Parathyroid adenoma (tissue), 2 donors: Measurements from ENCODE around the gene RPL3.

Experiments
- H2AFZ ChIP-seq: fragments of 300-600 bp; sonication (generic); one replicate; pipeline ENCODE4 v1.7.0; 2017; ENCODE audit warnings: antibody characterized with exemption, mild to moderate bottlenecking
- H3K27ac ChIP-seq: fragments of 300-600 bp; sonication (generic); one replicate; pipeline ENCODE4 v1.7.0; 2017
- H3K27me3 ChIP-seq: fragments of 300-600 bp; sonication (generic); one replicate; pipeline ENCODE4 v1.7.0; 2017; ENCODE audit warnings: low read length; ENCODE audit not compliant: control insufficient read depth, insufficient read depth
- H3K36me3 ChIP-seq: fragments of 300-600 bp; sonication (generic); one replicate; pipeline ENCODE4 v1.7.0; 2017; ENCODE audit warnings: low read length; ENCODE audit not compliant: control insufficient read depth, insufficient read depth
- H3K4me1 ChIP-seq: fragments of 300-600 bp; sonication (generic); one replicate; pipeline ENCODE4 v1.7.0; 2017; ENCODE audit warnings: control low read depth
- H3K4me2 ChIP-seq: fragments of 300-600 bp; sonication (generic); one replicate; pipeline ENCODE4 v1.7.0; 2017; ENCODE audit warnings: low read length
- H3K4me3 ChIP-seq: fragments of 300-600 bp; sonication (generic); one replicate; pipeline ENCODE4 v1.7.0; 2017; ENCODE audit warnings: low read depth, low read length
- H3K79me2 ChIP-seq: fragments of 300-600 bp; sonication (generic); one replicate; pipeline ENCODE4 v1.7.0; 2017; ENCODE audit warnings: control low read depth
- H3K9ac ChIP-seq: fragments of 300-600 bp; sonication (generic); one replicate; pipeline ENCODE4 v1.7.0; 2017; ENCODE audit warnings: mild to moderate bottlenecking
- H3K9me3 ChIP-seq: fragments of 300-600 bp; sonication (generic); one replicate; pipeline ENCODE4 v1.7.0; 2017; ENCODE audit warnings: low read length; ENCODE audit not compliant: control insufficient read depth
- TF ChIP-seq, protein P1 (sequence below): fragments of 300-600 bp; sonication (generic); IDR thresholded peaks from one replicate; pipeline ENCODE4 v1.7.0; 2017; ENCODE audit warnings: antibody characterized with exemption, mild to moderate bottlenecking
- donor health status: primary hyperparathyroidism.

The RPL3 gene

DNA sequence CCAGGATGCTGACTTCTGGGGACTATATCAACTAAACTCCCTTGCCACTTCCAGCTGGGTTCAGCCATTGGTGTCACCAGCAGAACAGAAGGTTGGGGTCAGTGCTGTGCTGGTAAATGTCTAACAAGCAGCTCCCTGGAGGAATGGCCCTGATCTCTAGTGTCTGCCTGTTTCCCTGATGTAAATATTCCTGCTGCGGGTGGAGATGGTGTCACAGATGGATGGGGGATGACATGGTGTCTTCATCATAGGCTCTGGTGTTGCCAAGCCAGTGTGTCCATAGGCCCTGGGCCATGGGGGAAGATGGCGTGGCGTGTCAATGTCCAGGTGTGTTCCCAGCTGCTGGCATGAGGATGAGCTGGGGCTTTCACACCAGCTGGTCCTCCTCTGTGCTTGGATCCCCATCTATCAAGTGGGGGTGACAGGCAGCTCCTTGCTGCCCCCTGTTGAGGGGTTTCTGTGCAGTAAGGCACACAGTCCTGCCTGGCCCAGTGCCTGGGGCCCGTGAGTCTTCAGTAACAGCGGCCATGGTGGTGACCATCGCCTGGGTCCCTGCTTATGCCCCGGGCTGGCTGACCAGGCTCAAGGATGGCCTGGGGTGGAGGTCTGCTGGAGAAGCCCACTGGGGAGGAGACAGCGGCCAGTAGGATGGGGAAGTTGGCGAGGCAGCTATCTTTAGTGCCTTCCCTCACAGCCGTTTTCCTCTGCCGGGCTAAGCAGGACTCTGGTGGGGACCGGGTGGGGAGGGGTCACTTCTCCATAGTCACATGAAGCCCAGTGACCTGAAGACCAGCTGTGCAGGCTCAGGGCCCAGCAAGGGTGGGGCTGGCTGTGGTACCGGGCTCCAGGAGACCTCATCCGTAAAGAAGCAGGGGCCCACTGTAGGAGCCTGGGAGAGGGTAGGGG is 12.7 kb downstream of the RPL3 start:
- Histone ChIP-seq H3K27me3 (no peaks in the 10 kb centered on the region), H3K4me1 (peaks cover 5% of the 10 kb centered on the region), H3K4me3 (no peak overlapping the region), H3K79me2 (no peaks in the 10 kb centered on the region), H3K27ac (no peak overlapping the region), H2AFZ (no peak overlapping the region), H3K9ac (no peak overlapping the region), H3K36me3 (no peaks in the 10 kb centered on the region), H3K4me2 (no peak overlapping the region), H3K9me3 (no peaks in the 10 kb centered on the region)
- TF ChIP-seq, protein P1, sequence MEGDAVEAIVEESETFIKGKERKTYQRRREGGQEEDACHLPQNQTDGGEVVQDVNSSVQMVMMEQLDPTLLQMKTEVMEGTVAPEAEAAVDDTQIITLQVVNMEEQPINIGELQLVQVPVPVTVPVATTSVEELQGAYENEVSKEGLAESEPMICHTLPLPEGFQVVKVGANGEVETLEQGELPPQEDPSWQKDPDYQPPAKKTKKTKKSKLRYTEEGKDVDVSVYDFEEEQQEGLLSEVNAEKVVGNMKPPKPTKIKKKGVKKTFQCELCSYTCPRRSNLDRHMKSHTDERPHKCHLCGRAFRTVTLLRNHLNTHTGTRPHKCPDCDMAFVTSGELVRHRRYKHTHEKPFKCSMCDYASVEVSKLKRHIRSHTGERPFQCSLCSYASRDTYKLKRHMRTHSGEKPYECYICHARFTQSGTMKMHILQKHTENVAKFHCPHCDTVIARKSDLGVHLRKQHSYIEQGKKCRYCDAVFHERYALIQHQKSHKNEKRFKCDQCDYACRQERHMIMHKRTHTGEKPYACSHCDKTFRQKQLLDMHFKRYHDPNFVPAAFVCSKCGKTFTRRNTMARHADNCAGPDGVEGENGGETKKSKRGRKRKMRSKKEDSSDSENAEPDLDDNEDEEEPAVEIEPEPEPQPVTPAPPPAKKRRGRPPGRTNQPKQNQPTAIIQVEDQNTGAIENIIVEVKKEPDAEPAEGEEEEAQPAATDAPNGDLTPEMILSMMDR = no peak

GRCh38 chr22:39303892-39304671 is 15.3 kb downstream of the RPL3 start:
- Histone ChIP-seq H3K27ac (no peak overlapping the region), H3K4me1 (peaks cover 3% of the 10 kb centered on the region), H3K9me3 (no peaks in the 10 kb centered on the region), H3K4me2 (no peak overlapping the region), H3K9ac (no peak overlapping the region), H2AFZ (no peak overlapping the region), H3K27me3 (no peaks in the 10 kb centered on the region), H3K36me3 (no peaks in the 10 kb centered on the region), H3K79me2 (no peaks in the 10 kb centered on the region), H3K4me3 (no peak overlapping the region)
- TF ChIP-seq, protein P1 = no peak

- H3K27me3 ChIP-seq = no peaks in the 10 kb centered on the region
- TF ChIP-seq, protein P1 = no peak
These were observed 16.1 kb downstream of the RPL3 start for GRCh38 chr22:39303358-39303757.

DNA sequence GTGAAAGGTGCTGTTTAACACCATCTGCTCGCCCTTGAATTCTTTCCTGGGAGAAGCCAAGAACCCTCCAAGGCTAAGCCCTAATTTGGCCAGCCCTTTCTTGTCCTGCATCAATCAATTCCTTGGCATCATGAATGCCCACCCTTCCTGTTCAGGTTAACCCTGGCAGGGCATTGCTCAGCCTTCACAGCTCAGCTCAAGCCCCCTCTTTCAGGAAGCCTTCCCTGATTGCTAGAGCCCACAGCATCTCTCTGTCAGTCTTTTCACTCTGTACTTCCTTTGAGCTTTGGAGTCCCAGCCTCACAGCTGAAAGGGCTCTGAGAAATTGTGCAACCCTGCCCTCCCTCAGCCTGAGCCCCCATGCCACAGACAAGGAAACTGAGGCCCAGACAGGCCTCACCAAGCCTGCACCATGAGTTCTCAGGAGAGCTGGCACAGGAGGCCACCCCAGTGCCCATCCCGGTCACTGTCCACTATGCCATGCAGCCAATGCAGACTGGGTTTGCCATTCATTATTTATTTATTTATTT is 16.9 kb downstream of the RPL3 start:
- Histone ChIP-seq H3K9me3 (no peaks in the 10 kb centered on the region), H3K27me3 (no peaks in the 10 kb centered on the region), H3K79me2 (no peaks in the 10 kb centered on the region), H3K9ac (no peak overlapping the region), H3K36me3 (no peaks in the 10 kb centered on the region), H3K4me1 (peaks cover 3% of the 10 kb centered on the region), H2AFZ (no peak overlapping the region), H3K4me2 (no peak overlapping the region), H3K27ac (no peak overlapping the region), H3K4me3 (no peak overlapping the region)
- TF ChIP-seq, protein P1 = no peak

More at GRCh38 chr22:39303358-39303757, 16.1 kb downstream of the RPL3 start:
- Histone ChIP-seq H3K27ac (no peak overlapping the region), H3K9ac (no peak overlapping the region), H3K4me3 (no peak overlapping the region), H3K4me1 (peaks cover 3% of the 10 kb centered on the region), H3K79me2 (no peaks in the 10 kb centered on the region), H3K4me2 (no peak overlapping the region), H3K9me3 (no peaks in the 10 kb centered on the region), H3K36me3 (no peaks in the 10 kb centered on the region), H2AFZ (no peak overlapping the region)
